Peyer's patch (tissue), 4 donors: ENCODE results near the gene SGCB.

Experiments
- CTCF ChIP-seq, 6 experiments: fragments of 450-650 bp in 4 of 6; fragments of 200-600 bp in 2 of 6; sonication (generic) in 1 of 6; IDR thresholded peaks; one replicate each; pipeline ENCODE4 v1.5.1; 2017 to 2019; ENCODE audit warnings: antibody characterized with exemption in 6 of 6, mild to moderate bottlenecking in 3 of 6, moderate library complexity in 1 of 6
- POLR2A ChIP-seq, 2 donors: fragments of 450-650 bp; IDR thresholded peaks; one replicate each; pipeline ENCODE4 v1.5.1; 2017; ENCODE audit warnings: antibody characterized with exemption in 2 of 2, mild to moderate bottlenecking in 2 of 2, moderate library complexity in 2 of 2

- no peak for TF ChIP-seq POLR2A (IDR thresholded peaks at IDR 0.05)
- TF ChIP-seq CTCF (IDR thresholded peaks at IDR 0.05), result no peak
Measured at GRCh38 chr4:51998837-51999236, 39.3 kb downstream of the SGCB start.
